ENCODE measurements around the gene ALG13.

ALG13 gene

DNA sequence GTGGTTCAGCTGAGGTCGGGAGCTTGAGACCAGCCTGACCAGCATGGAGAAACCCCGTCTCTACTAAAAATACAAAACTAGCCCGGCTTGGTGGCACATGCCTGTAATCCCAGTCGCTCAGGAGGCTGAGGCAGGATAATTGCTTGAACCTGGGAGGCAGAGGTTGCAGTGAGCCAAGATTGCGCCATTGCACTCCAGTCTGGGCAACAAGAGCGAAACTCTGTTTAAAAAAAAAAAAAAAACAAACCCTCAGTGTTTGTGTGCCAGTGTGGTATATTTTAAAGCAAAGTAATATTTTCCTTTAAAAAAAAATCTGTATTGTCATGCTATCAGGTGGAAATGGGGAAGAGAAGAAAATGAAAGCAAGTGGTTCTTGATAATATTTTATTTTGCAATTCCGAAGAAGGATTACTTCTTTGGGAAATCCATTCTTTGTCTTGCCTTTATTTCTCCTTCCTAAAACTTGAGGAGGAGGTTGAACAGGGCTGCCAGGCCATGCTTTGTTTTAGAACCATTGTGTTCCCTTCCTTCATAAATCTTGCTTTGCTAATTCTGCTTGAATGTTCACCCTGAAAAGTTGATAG is 14.4 kb downstream of the ALG13 start:
- no peak overlapping the region for H3K4me3 ChIP-seq (ENCODE audit: insufficient read depth, low read length, poor library complexity, severe bottlenecking)
- no peaks in the 10 kb centered on the region for H3K27me3 ChIP-seq (ENCODE audit: low read length)
- no peak overlapping the region for H2AFZ ChIP-seq (ENCODE audit: low read depth, low read length, severe bottlenecking)
- no peaks in the 10 kb centered on the region for H3K9me2 ChIP-seq (replicated peaks; ENCODE audit: insufficient read depth, low read length)
- H3K4me2 ChIP-seq (ENCODE audit: low read depth, low read length, poor library complexity, severe bottlenecking) = no peak overlapping the region
- no peaks in the 10 kb centered on the region for H3F3A ChIP-seq (ENCODE audit: insufficient read depth)
- H4K20me1 ChIP-seq (ENCODE audit: low read depth, low read length) = no peaks in the 10 kb centered on the region
- H3K79me2 ChIP-seq (ENCODE audit: insufficient read depth, low read length) = no peaks in the 10 kb centered on the region
- no peak overlapping the region for H3K9ac ChIP-seq (ENCODE audit: low read length)
- no peaks in the 10 kb centered on the region for H3K36me3 ChIP-seq (ENCODE audit: low read length)
- H3K27ac ChIP-seq (ENCODE audit: low read depth, low read length) = no peak overlapping the region
- no peaks in the 10 kb centered on the region for H3K9me3 ChIP-seq (ENCODE audit: insufficient read depth, low read length)
- TF ChIP-seq CTCF (IDR thresholded peaks at IDR 0.05; ENCODE audit: insufficient read depth, low read length, poor library complexity, severe bottlenecking) (no peak), EZH2phosphoT487 (conservative IDR thresholded peaks at IDR 0.05; ENCODE audit: low read length) (no peak)

GRCh38 chrX:111719426-111720210 is 38.6 kb downstream of the ALG13 start:
- H3K9ac ChIP-seq (ENCODE audit: low read length) = no peak overlapping the region

DNA sequence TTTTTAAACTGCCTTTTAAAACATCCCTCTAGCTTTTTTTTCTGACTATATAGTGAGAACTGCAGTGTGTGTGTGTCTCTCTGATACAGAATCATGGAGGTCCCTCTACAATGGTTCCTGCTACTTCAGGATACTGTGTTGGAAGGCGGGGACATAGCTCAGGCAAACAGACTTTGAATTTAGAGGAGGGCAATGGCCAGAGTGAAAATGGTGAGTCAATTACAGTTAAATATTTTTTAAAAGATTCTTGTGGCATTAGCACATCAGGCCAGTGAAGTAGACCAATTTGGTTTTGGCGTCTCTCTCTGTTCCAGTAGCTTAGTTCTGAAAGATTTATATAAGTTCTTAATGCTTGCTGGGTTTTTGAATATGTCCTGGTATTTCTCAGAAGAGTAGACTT is 47.1 kb downstream of the ALG13 start:
- Histone ChIP-seq H3K27me3 (ENCODE audit: low read length) (no peaks in the 10 kb centered on the region), H2AFZ (ENCODE audit: low read depth, low read length, severe bottlenecking) (no peak overlapping the region), H3K36me3 (ENCODE audit: low read length) (peaks cover 3% of the 10 kb centered on the region; the same call in 1 of the 2 replicates)

More at GRCh38 chrX:111719426-111720210, 38.6 kb downstream of the ALG13 start:
- no peaks in the 10 kb centered on the region for H3K9me3 ChIP-seq (ENCODE audit: insufficient read depth, low read length)
- H2AFZ ChIP-seq (ENCODE audit: low read depth, low read length, severe bottlenecking) = no peak overlapping the region
- no peak overlapping the region for H3K4me3 ChIP-seq (ENCODE audit: insufficient read depth, low read length, poor library complexity, severe bottlenecking)
- H3K27me3 ChIP-seq (ENCODE audit: low read length) = no peaks in the 10 kb centered on the region
- H3K36me3 ChIP-seq (ENCODE audit: low read length) = no peaks in the 10 kb centered on the region
- H3K27ac ChIP-seq (ENCODE audit: low read depth, low read length) = no peak overlapping the region
- H4K20me1 ChIP-seq (ENCODE audit: low read depth, low read length) = no peaks in the 10 kb centered on the region
- no peak overlapping the region for H3K4me2 ChIP-seq (ENCODE audit: low read depth, low read length, poor library complexity, severe bottlenecking)
- no peaks in the 10 kb centered on the region for H3K9me2 ChIP-seq (replicated peaks; ENCODE audit: insufficient read depth, low read length)
- H3K79me2 ChIP-seq (ENCODE audit: insufficient read depth, low read length) = no peaks in the 10 kb centered on the region
- TF ChIP-seq CTCF (IDR thresholded peaks at IDR 0.05; ENCODE audit: insufficient read depth, low read length, poor library complexity, severe bottlenecking) (peak; percentile 13), EZH2phosphoT487 (conservative IDR thresholded peaks at IDR 0.05; ENCODE audit: low read length) (no peak)
- no peaks in the 10 kb centered on the region for H3F3A ChIP-seq (ENCODE audit: insufficient read depth)

More for the DNA sequence above, 47.1 kb downstream of the ALG13 start:
- Histone ChIP-seq H3K9me2 (replicated peaks; ENCODE audit: insufficient read depth, low read length) (no peaks in the 10 kb centered on the region), H3K27ac (ENCODE audit: low read depth, low read length) (no peak overlapping the region), H3K4me2 (ENCODE audit: low read depth, low read length, poor library complexity, severe bottlenecking) (no peak overlapping the region), H3K9ac (ENCODE audit: low read length) (no peak overlapping the region), H3K79me2 (ENCODE audit: insufficient read depth, low read length) (no peaks in the 10 kb centered on the region), H3K9me3 (ENCODE audit: insufficient read depth, low read length) (no peaks in the 10 kb centered on the region), H3K4me3 (ENCODE audit: insufficient read depth, low read length, poor library complexity, severe bottlenecking) (no peak overlapping the region), H3F3A (ENCODE audit: insufficient read depth) (no peaks in the 10 kb centered on the region), H4K20me1 (ENCODE audit: low read depth, low read length) (no peaks in the 10 kb centered on the region)
- TF ChIP-seq EZH2phosphoT487 (conservative IDR thresholded peaks at IDR 0.05; ENCODE audit: low read length) (no peak), CTCF (IDR thresholded peaks at IDR 0.05; ENCODE audit: insufficient read depth, low read length, poor library complexity, severe bottlenecking) (no peak)

Measured in SU-DHL-6 (cell line).